H1 (cell line): ENCODE measurements around the gene DNAJC28.

Experiments used
- BACH1 ChIP-seq: IDR thresholded peaks from 2 replicates; pipeline ENCODE4 v1.6.1; 2012; ENCODE audit warnings: low read length, improper control_type of control experiment
- CBX5 ChIP-seq: fragments of 300-800, 300-1000 bp; sonication (generic); IDR thresholded peaks from 2 replicates; pipeline ENCODE4 v1.7.1; 2016; ENCODE audit warnings: antibody characterized with exemption, low read length, low read depth
- CEBPB ChIP-seq: IDR thresholded peaks from 2 replicates; pipeline ENCODE4 v1.6.1; 2012; ENCODE audit warnings: low read depth, low read length
- EZH2 ChIP-seq: fragments of 200-600 bp; sonication (generic); IDR thresholded peaks from 2 replicates; pipeline ENCODE4 v1.7.1; 2012; ENCODE audit warnings: low read depth, mild to moderate bottlenecking, moderate library complexity, low read length, inconsistent platforms; ENCODE audit not compliant: severe bottlenecking
- GABPA ChIP-seq: IDR thresholded peaks from 2 replicates; pipeline ENCODE4 v1.6.1; 2011; ENCODE audit warnings: mild to moderate bottlenecking, low read length, moderate library complexity, borderline replicate concordance; ENCODE audit not compliant: insufficient read depth
- NANOG ChIP-seq: IDR thresholded peaks from 2 replicates; pipeline ENCODE4 v1.6.1; 2011; ENCODE audit warnings: low read length, low read depth, mild to moderate bottlenecking, inconsistent platforms; ENCODE audit not compliant: insufficient read depth, poor library complexity, severe bottlenecking
- POLR2A ChIP-seq, 2 experiments: IDR thresholded peaks; 1 replicate in 1 of 2; 2 replicates in 1 of 2; pipeline ENCODE4 v1.6.1; 2011; ENCODE audit warnings: low read depth in 2 of 2, low read length in 2 of 2, mild to moderate bottlenecking in 2 of 2; ENCODE audit errors: control extremely low read depth in 1 of 2
- POLR2AphosphoS5 ChIP-seq: IDR thresholded peaks from 2 replicates; pipeline ENCODE4 v1.6.1; 2011; ENCODE audit warnings: low read depth, low read length
- SAP30 ChIP-seq: fragments of 300-600 bp; sonication (generic); IDR thresholded peaks from 2 replicates; pipeline ENCODE4 v1.7.1; 2012; ENCODE audit warnings: low read length, moderate library complexity, mild to moderate bottlenecking, inconsistent platforms; ENCODE audit not compliant: insufficient read depth, insufficient replicate concordance
- SUZ12 ChIP-seq: fragments of 200-600 bp; sonication (generic); IDR thresholded peaks from 2 replicates; pipeline ENCODE4 v1.6.1; 2012; ENCODE audit warnings: mild to moderate bottlenecking, inconsistent platforms, low read length, moderate library complexity, mixed read lengths
- TF ChIP-seq, protein P1 (sequence below), 3 experiments: IDR thresholded peaks; 1 replicate in 2 of 3; 2 replicates in 1 of 3; pipeline versions ENCODE4 v1.5.1 to v1.6.1; 2011; ENCODE audit warnings: low read length in 3 of 3, mild to moderate bottlenecking in 3 of 3, inconsistent platforms in 2 of 3, low read depth in 1 of 3, moderate library complexity in 1 of 3; ENCODE audit not compliant: insufficient read depth in 1 of 3; ENCODE audit errors: control extremely low read depth in 1 of 3

DNA sequence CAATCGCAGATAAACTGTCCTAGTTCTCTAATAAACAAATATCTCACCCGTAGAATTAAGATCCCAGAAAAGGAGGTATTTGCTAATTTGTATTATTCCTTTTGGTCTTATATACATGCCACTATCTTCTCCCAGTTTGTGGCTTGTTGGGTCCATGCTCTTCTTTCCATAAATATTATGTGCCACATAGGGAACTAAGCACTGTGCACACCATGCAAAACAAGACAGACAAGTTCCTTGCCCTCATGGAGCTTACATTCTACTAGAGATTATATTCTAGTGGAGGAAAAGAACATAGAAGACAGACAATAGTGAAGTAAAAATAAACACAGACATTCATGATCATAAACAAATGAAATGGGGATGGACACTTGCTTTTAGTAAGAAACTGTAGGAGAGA, 45.7 kb upstream of the DNAJC28 start:
- TF ChIP-seq GABPA (no peak), SUZ12 (no peak), EZH2 (no peak), CBX5 (no peak), POLR2AphosphoS5 (no peak), NANOG (no peak), CEBPB (no peak), BACH1 (no peak), SAP30 (no peak), POLR2A (IDR thresholded peaks at IDR 0.05; ENCODE audit: control extremely low read depth in 1 of 2, low read depth in 2 of 2, low read length in 2 of 2) (no peak)
- TF ChIP-seq, protein P1, sequence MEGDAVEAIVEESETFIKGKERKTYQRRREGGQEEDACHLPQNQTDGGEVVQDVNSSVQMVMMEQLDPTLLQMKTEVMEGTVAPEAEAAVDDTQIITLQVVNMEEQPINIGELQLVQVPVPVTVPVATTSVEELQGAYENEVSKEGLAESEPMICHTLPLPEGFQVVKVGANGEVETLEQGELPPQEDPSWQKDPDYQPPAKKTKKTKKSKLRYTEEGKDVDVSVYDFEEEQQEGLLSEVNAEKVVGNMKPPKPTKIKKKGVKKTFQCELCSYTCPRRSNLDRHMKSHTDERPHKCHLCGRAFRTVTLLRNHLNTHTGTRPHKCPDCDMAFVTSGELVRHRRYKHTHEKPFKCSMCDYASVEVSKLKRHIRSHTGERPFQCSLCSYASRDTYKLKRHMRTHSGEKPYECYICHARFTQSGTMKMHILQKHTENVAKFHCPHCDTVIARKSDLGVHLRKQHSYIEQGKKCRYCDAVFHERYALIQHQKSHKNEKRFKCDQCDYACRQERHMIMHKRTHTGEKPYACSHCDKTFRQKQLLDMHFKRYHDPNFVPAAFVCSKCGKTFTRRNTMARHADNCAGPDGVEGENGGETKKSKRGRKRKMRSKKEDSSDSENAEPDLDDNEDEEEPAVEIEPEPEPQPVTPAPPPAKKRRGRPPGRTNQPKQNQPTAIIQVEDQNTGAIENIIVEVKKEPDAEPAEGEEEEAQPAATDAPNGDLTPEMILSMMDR (IDR thresholded peaks at IDR 0.05; ENCODE audit: control extremely low read depth in 1 of 3, insufficient read depth in 1 of 3, low read depth in 1 of 3, low read length in 3 of 3), result no peak
